GM18907 (cell line): ENCODE measurements around the gene GPANK1.

Experiments
- ATAC-seq: cut with Tn5 transposase; IDR thresholded peaks from one replicate; pipeline ENCODE4 v1.9.1; 2021; ENCODE audit warnings: mild to moderate bottlenecking, moderate library complexity; ENCODE audit not compliant: unreplicated experiment

The GPANK1 gene

GRCh38 chr6:31663961-31664789 is 622 bp downstream of the GPANK1 start:
- no peak for ATAC-seq

DNA sequence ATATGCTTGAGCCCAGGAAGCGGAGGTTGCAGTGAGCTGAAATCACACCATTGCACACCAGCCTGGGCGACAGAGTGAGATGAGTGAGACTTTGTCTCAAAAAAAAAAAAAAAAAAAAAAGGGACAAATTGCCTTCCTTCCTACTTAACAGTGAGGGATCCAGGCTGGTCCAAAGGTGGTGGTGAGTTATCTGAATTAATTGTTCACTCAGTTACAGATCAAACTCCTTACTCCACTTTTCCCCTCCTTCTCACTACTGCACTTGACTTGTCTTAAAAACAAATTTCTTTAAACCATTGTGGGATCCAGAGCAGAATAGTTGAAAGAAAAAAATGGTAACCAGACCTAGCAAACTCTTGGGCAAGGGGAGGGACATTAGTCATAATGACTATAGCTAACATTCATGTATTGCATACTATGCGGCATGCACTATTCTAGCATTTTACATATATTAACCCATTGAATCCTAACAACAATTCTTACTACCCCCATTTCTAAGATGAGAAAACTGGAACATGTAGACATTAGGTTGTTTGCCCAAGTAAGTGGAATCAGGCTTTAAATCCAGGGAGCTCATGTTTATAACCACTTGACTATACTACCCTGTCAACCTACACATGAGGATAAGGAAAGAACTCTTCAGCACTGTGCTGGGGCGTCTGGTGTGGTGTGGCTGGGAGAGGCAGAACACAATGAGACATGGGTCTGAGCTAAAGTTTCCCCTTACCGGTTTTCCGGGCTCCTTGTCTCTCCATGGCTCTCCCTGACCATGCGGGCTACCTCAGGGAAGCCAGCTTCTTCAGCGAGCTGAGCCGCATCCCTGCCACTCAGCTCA is 1.5 kb downstream of the GPANK1 start:
- ATAC-seq: no peak

GRCh38 chr6:31662124-31662723 is 2.6 kb downstream of the GPANK1 start:
- ATAC-seq: no peak

- ATAC-seq: no peak
Observed at GRCh38 chr6:31661262-31662123, 3.3 kb downstream of the GPANK1 start.

DNA sequence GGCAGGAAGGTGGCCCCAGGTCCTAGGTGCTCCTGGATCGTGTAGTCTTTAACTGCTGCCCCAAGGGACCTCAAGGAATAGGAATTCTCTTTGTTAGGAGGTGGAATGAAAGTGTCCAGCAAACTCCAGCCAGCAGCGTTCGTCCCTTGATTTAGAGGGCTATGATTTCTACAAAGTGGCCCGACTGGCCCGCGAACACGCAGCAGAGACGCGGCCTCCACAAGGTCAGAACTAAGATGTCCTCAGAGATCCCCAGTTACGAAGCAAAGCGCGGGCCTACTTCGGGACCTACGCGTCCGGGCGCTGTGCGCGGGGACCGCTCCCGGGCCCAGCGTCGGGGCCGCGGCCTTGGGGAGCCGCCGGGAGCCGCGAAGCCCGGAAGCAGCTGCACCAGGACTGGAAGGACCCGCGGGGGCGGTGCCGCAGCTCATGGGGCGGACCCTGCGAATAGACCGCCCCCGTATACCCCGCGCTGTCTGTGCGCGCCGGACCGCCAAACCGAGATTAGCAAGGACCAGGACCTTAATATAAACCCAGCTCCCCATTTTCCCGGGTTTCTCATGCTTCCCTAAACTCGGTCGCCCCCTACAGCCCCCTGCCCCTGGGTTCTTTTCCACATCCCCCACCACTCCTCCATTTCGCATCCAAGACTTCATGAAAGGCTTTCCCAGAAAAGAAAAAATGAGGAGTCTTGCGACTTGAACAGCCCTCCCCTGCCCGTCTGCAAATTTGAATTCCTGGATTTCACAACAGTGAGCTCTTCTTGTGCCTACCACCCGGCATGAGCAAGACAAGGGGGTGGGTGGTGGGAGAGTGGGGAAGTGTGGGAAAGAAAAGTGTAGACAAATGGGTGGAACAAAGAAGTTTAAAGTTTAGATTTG is 4.2 kb downstream of the GPANK1 start, which contains the start of gene C6orf47:
Gene C6orf47, minus strand, starts transcription at position 398 of the 881 bp plus-strand sequence. CDS start 831 bp downstream, outside the sequence.
- ATAC-seq: peak; percentile 43

DNA sequence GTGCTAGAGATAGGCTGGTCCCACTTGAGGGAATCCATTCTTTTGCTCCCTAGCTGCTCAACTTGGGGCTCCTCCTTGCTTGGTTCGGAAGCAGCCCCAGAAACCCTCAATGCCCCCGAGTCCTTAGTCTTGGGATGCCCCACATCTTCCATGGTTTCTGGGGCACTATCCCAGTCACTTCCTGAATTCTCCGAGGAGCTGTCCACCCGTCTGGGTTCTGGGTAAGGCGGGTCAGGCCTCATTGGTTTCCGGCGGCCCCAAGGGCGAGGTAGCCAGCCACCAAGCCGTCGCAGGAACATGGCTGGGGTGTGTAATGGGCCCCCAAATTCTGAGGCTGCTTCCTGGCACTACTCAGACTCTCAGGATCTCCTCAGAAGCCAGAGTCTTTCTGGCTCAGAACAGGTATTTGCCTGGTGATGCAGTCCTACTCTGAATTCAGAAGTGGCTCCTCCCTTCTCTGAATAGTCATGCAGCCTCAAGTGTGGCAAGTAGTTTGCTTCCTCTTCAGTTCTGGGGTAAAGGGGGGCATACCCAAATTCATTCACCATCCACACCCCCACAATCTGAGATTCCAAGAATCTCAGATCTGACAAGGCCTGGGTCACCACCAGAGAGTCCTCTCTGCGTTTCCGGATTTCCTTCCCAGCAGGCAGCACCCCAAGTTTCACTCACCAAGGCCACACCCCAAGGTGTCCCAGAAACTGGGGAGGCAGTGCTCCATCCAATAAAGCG is 5.0 kb downstream of the GPANK1 start:
- ATAC-seq: no peak

DNA sequence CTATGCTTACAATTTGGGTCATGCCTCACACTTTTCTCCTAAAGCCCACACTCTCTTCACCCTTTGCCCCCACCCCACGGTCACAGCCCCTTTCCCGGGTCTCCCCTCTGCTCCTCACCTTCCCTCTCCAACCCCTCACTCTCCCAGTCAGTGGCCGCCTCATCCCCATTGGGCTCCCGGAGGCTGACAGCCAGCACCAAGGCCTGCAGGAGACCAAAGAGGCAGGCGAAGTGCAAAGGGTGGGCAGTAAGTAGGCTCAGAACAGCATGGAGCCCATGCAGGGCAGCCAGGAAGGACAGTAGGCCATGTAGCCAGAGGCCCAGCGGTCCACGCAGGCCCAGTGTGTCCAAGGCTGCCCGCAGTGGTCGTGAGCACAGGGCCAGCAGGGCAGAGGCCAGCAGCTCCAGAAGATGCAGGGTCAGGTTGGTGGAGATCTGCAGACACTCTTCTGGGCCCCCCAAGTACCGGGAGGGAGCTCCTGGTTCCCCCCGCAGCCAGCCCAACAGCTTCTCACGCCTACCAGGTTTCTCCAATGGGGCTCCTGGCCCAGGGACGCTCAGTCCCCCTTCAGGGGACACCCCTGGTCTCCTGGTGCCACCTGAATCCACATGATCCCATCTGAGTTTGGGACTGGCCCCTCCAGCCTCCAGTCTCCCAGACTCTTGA is 5.7 kb downstream of the GPANK1 start:
- no peak for ATAC-seq

GRCh38 chr6:31658158-31658688 is 6.6 kb downstream of the GPANK1 start:
- ATAC-seq: no peak

GRCh38 chr6:31657406-31658157 is 7.2 kb downstream of the GPANK1 start:
- ATAC-seq: no peak

GRCh38 chr6:31655349-31656237 is 9.2 kb downstream of the GPANK1 start, which contains the start of gene APOM:
APOM (plus strand) TSS chr6:31655894; CDS start chr6:31655967, 73 bp downstream.
- no peak for ATAC-seq

DNA sequence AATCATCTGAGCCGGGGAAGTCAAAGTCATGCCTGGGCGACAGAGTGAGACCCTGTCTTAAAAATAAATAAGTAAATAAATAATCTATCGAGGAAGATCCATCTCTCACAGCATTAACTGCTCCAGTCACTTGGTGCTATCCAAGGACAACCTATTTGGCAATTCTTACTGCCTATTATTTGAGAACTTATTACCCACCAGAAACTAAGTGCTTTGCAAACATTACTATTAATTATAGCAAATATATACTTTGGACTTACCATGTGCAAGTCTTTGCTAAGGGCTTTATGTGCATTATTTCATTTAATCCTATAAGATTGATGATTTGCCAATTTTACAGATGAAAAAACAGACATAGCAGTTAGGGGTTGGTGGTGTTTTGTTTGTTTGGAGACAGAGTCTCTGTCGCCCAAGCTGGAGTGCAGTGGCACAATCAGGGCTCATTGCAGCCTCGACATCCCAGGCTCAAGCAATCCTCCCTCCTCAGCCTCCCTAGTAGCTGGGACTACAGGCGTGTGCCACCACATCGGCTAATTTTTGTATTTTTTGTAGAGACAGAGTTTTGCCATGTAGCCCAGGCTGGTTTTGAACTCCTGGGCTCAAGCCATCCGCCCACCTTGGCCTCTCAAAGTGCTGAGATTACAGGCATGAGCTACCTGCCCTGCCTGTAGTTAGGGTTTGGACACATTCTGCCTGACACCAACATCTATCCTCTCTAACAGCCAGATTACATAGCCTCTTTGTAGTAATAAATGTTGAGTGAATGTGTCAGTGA is 10.0 kb downstream of the GPANK1 start:
- ATAC-seq: no peak

GRCh38 chr6:31652925-31653724 is 11.7 kb downstream of the GPANK1 start:
- ATAC-seq: peak; percentile 58

- peak; percentile 36 for ATAC-seq
Observed at GRCh38 chr6:31651602-31652191, 13.1 kb downstream of the GPANK1 start.

DNA sequence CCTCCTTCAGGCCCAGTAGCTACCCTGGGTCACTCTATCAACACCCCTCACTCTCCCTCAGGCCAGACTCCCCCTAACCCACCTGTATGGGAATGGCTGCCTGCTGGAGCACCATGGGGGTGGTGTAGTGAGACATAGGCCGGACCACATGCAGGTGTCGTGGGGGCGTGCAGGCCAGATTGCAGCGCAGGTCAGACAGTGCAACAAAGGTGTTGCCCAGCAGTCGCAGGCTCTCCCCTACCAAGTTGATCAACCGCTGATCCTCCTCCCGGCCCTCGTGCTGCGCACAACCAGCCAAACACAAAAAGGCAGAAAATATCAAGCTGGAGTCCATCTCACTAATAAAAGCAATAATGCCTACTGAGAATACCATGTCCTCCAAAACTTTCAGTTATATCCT is 19.5 kb downstream of the GPANK1 start:
- ATAC-seq: no peak
